Activated naive CD8-positive, alpha-beta T cell treated with anti-CD3 and anti-CD28 coated beads for 36 hours (primary cell): ENCODE data around the gene FAM13B. TPM values are rescaled to one million over a fixed set of nuclear protein-coding genes. Genes with fewer than 3 reads are reported as not detected.

Source experiments
- DNase-seq: peaks from one replicate; pipeline ENCODE4 v3.0.0; 2021
- H3K27ac Mint-ChIP-seq: one replicate; pipeline ENCODE4 v1.8.0; 2022; ENCODE audit warnings: mild to moderate bottlenecking, moderate library complexity, mixed read lengths
- H3K27me3 Mint-ChIP-seq: one replicate; pipeline ENCODE4 v1.8.0; 2022; ENCODE audit warnings: mild to moderate bottlenecking, mixed read lengths
- H3K36me3 Mint-ChIP-seq: one replicate; pipeline ENCODE4 v1.8.0; 2021; ENCODE audit warnings: mild to moderate bottlenecking, mixed read lengths
- H3K4me1 Mint-ChIP-seq: one replicate; pipeline ENCODE4 v1.8.0; 2021; ENCODE audit warnings: mixed read lengths
- H3K4me3 Mint-ChIP-seq: one replicate; pipeline ENCODE4 v1.8.0; 2022; ENCODE audit warnings: mild to moderate bottlenecking, moderate library complexity, mixed read lengths
- H3K9me3 Mint-ChIP-seq: one replicate; pipeline ENCODE4 v1.8.0; 2022; ENCODE audit warnings: mixed read lengths
- total RNA-seq, 2 experiments: library from RNA; stranded (reverse); gene quantifications; one replicate each; pipeline ENCODE4 v1.2.3, GENCODE V29; 2021

Gene FAM13B
- total RNA-seq, 2 experiments from 2014 or later, result 17.8 to 18.2 TPM

GRCh38 chr5:137902408-137903133, 130.3 kb downstream of the FAM13B start:
- Mint-ChIP-seq H3K27ac (no peak overlapping the region), H3K9me3 (no peaks in the 10 kb centered on the region), H3K27me3 (peaks cover 10% of the 10 kb centered on the region), H3K4me1 (no peaks in the 10 kb centered on the region), H3K36me3 (peaks cover 2% of the 10 kb centered on the region), H3K4me3 (no peak overlapping the region)
- DNase-seq, result no peak

DNA sequence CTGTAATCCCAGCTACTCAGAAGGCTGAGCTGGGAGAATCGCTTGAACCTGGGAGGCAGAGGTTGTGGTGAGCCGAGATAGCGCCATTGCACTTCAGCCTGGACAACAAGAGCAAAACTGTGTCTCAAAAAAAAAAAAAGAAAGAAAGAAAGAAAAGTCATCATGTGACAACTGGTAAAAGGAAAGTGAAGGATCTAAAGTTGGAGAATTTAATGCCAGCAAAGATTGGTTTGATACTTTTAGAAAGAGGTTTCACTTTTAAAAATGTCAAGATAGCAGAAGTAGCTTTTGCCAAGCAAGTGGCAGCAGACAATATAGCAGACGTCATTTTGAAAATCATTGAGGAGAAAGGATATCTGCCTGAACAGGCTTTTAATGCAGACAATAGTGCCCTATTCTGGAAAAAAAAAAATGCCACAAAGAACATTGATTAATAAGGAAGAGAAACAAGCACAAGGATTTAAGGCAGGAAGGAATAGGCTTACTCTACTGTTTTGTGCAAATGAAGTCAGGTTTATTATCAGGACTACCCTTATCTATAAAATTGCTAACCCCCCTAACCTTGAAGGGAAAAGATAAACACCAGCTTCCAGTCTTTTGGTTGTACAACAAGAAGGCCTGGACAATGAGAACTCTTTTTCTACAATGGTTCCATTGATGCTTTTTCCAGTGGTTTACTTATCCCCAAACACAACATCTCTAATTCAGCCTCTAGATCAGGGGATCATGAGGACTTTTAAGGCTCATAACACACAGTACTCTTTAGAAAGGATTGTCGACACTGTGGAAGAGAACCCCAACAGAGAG, 131.7 kb downstream of the FAM13B start:
- H3K27ac Mint-ChIP-seq, result no peak overlapping the region
- no peaks in the 10 kb centered on the region for H3K4me1 Mint-ChIP-seq
- no peak for DNase-seq
- H3K9me3 Mint-ChIP-seq, result no peaks in the 10 kb centered on the region
- peaks cover 2% of the 10 kb centered on the region for H3K36me3 Mint-ChIP-seq
- H3K4me3 Mint-ChIP-seq, result no peak overlapping the region
- H3K27me3 Mint-ChIP-seq, result peaks cover 10% of the 10 kb centered on the region

DNA sequence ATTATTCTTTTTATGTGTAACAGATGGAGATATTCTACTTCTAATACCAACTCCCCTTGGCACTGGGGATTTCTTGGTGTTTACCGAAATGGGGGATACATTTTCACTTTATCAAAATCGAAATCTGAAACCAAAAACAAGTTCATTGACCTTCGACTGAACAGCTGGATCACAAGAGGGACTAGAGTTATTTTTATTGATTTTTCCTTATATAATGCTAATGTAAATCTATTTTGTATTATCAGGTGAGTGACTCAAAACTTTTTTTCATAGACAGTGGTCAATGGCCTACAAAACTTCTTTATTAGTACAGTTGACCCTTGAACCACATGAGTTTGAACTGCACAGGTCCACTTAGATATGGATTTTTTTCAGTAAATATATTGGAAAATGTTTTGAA, 133.4 kb downstream of the FAM13B start:
- peaks cover 6% of the 10 kb centered on the region for H3K27me3 Mint-ChIP-seq
- no peak overlapping the region for H3K27ac Mint-ChIP-seq
- H3K4me3 Mint-ChIP-seq, result no peak overlapping the region
- no peak for DNase-seq
- H3K36me3 Mint-ChIP-seq, result peaks cover 2% of the 10 kb centered on the region
- no peaks in the 10 kb centered on the region for H3K9me3 Mint-ChIP-seq
- H3K4me1 Mint-ChIP-seq, result no peaks in the 10 kb centered on the region

DNA sequence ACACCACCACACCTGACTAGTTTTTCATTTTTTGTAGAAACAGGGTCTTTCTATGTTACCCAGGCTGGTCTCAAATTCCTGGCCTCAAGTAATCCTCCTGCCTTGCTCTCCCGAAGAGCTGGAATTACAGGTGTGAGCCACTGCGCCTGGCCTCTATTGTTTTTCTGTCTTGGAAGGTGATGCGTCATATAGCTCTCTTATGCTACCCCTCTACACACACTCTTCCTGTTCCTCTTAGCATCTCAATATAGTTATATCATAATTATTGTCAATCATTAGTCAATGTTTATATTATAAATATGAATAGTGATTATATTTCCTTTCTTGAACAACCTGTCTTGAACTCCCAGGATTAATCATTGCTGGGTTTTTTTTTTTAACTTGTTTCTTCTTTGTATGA, 136.3 kb downstream of the FAM13B start:
- Mint-ChIP-seq H3K4me1 (no peaks in the 10 kb centered on the region), H3K27me3 (no peaks in the 10 kb centered on the region), H3K9me3 (no peaks in the 10 kb centered on the region), H3K36me3 (no peaks in the 10 kb centered on the region), H3K4me3 (no peak overlapping the region), H3K27ac (no peak overlapping the region)
- DNase-seq, result no peak

DNA sequence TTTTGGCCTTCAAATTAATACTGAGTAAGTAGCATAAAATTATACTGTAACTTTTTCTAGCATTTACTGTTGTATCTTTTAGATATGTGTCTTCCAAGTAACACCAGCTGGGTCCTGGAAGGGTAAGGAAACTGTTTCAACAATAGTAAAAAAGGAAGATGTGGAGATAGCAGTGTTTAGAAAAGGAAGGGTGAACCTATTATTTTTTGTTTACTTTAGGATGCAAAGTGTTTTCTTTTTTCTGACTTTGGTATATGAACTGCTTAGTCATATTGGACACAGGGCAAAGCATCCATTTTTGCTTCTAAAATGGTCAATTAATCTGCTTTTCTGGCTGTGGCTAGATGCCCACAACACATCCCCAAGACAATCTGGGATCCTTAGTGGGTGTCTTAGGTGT, 138.3 kb downstream of the FAM13B start:
- DNase-seq, result no peak
- peaks cover 3% of the 10 kb centered on the region for H3K4me1 Mint-ChIP-seq
- H3K27ac Mint-ChIP-seq, result no peak overlapping the region
- H3K27me3 Mint-ChIP-seq, result no peaks in the 10 kb centered on the region
- peaks cover 2% of the 10 kb centered on the region for H3K36me3 Mint-ChIP-seq
- peaks cover 1% of the 10 kb centered on the region for H3K9me3 Mint-ChIP-seq
- H3K4me3 Mint-ChIP-seq, result no peak overlapping the region

GRCh38 chr5:137891849-137892248, 141.0 kb downstream of the FAM13B start:
- Mint-ChIP-seq H3K27me3 (no peaks in the 10 kb centered on the region), H3K9me3 (peaks cover 1% of the 10 kb centered on the region), H3K36me3 (peaks cover 4% of the 10 kb centered on the region), H3K4me3 (no peak overlapping the region), H3K4me1 (peaks cover 14% of the 10 kb centered on the region), H3K27ac (no peak overlapping the region)
- peak; percentile 4 for DNase-seq

GRCh38 chr5:137890845-137891244, 142.0 kb downstream of the FAM13B start:
- Mint-ChIP-seq H3K27ac (no peak overlapping the region), H3K4me3 (no peak overlapping the region), H3K36me3 (peaks cover 4% of the 10 kb centered on the region), H3K9me3 (peaks cover 1% of the 10 kb centered on the region), H3K27me3 (no peaks in the 10 kb centered on the region), H3K4me1 (peaks cover 17% of the 10 kb centered on the region)
- no peak for DNase-seq

- DNase-seq, result peak; percentile 90
- peaks cover 4% of the 10 kb centered on the region for H3K36me3 Mint-ChIP-seq
- peak within 1 kb of the TSS; percentile 95 for H3K27ac Mint-ChIP-seq
- H3K27me3 Mint-ChIP-seq, result no peaks in the 10 kb centered on the region
- H3K4me3 Mint-ChIP-seq, result peak within 1 kb of the TSS; percentile 94
- peaks cover 17% of the 10 kb centered on the region for H3K4me1 Mint-ChIP-seq
- peaks cover 1% of the 10 kb centered on the region for H3K9me3 Mint-ChIP-seq
Measured at GRCh38 chr5:137888863-137889759, 143.8 kb downstream of the FAM13B start, which contains the start of gene PKD2L2. PKD2L2 (plus strand) TSS chr5:137889457; CDS start chr5:137889492, 35 bp downstream.

DNA sequence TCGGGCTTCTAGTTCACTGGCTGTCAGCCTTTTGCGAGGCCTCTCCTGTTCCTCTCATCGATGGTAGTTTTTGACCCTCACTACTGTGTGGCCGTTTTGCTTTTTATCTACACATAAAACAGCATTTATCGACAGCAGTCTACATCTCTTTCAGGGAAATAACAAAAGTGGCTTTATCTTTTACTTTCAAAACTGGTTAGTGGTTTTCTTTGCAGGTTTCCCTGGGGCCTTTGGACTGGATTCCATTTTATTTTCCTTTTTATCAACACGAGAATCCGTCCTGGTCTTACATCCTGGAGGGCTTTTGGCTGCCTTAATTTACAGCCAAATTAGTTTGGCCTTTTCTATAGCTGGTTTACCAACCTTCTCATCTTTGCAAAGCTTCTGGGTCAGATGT, 144.4 kb downstream of the FAM13B start:
- H3K27me3 Mint-ChIP-seq, result no peaks in the 10 kb centered on the region
- peak overlapping the region; percentile 94 for H3K4me3 Mint-ChIP-seq
- peak overlapping the region; percentile 95 for H3K27ac Mint-ChIP-seq

More for the DNA sequence above, 144.4 kb downstream of the FAM13B start:
- DNase-seq, result no peak
- Mint-ChIP-seq H3K9me3 (peaks cover 1% of the 10 kb centered on the region), H3K4me1 (peaks cover 17% of the 10 kb centered on the region), H3K36me3 (peaks cover 4% of the 10 kb centered on the region)

Other genes with a start within 250 kb of the FAM13B start
- not detected for gene MYOT, start 165.2 kb downstream of the FAM13B start, total RNA-seq
- not detected for gene PKD2L2, start 143.6 kb downstream of the FAM13B start, total RNA-seq
- not detected for gene WNT8A, start 51.0 kb upstream of the FAM13B start, total RNA-seq
- not detected for gene NME5, start 106.3 kb upstream of the FAM13B start, total RNA-seq
- gene BRD8, start 145.6 kb upstream of the FAM13B start, total RNA-seq, result 10 to 100 TPM; 51.5 to 58.8 TPM
- 10 to 100 TPM; 57.2 to 59.1 TPM for gene KIF20A, start 146.0 kb upstream of the FAM13B start, total RNA-seq
- gene CDC23, start 180.2 kb upstream of the FAM13B start, total RNA-seq, result 10 to 100 TPM; 46.3 to 51.5 TPM
- gene GFRA3, start 241.5 kb upstream of the FAM13B start, total RNA-seq, result under 1 TPM in 1 of 2 experiments, not detected in 1; 0.18 TPM